Activated naive CD8-positive, alpha-beta T cell treated with anti-CD3 and anti-CD28 coated beads, Interleukin-2, amount 50 U/mL, for 16 hours (primary cell): ENCODE measurements around the gene UBL4A.

Source experiments
- DNase-seq: peaks from one replicate; pipeline ENCODE4 v3.0.0-alpha.2; 2020; ENCODE audit warnings: low read depth, low spot score

The UBL4A gene

GRCh38 chrX:154463611-154464220 is 22.7 kb downstream of the UBL4A start:
- no peak for DNase-seq

- DNase-seq: no peak
Measured at GRCh38 chrX:154462396-154462795, 24.0 kb downstream of the UBL4A start.

GRCh38 chrX:154460326-154460725 is 26.1 kb downstream of the UBL4A start:
- no peak for DNase-seq

GRCh38 chrX:154459832-154460231 is 26.6 kb downstream of the UBL4A start:
- DNase-seq: no peak

- DNase-seq: no peak
Measured at GRCh38 chrX:154458954-154459778, 27.2 kb downstream of the UBL4A start.

- DNase-seq: no peak
Measured at GRCh38 chrX:154458116-154458953, 28.1 kb downstream of the UBL4A start, which contains the start of gene PLXNA3. Gene PLXNA3 (plus strand): TSS chrX:154458281. CDS start chrX:154460184, 1,903 bp downstream.

GRCh38 chrX:154457491-154458115 is 28.8 kb downstream of the UBL4A start:
- no peak for DNase-seq

GRCh38 chrX:154452823-154453222 is 33.6 kb downstream of the UBL4A start:
- DNase-seq: no peak

- no peak for DNase-seq
Measured at GRCh38 chrX:154450312-154450711, 36.1 kb downstream of the UBL4A start.

- DNase-seq: no peak
Measured at GRCh38 chrX:154449618-154450017, 36.8 kb downstream of the UBL4A start.

- no peak for DNase-seq
Measured at GRCh38 chrX:154448484-154448883, 37.9 kb downstream of the UBL4A start.

GRCh38 chrX:154446430-154446829 is 40.0 kb downstream of the UBL4A start:
- DNase-seq: no peak

GRCh38 chrX:154445776-154446175 is 40.6 kb downstream of the UBL4A start:
- no peak for DNase-seq

GRCh38 chrX:154444755-154445246 is 41.6 kb downstream of the UBL4A start:
- no peak for DNase-seq

- DNase-seq: peak; percentile 30
Measured at GRCh38 chrX:154443992-154444754, 42.2 kb downstream of the UBL4A start, which contains the start of gene FAM50A. Gene FAM50A (plus strand): TSS chrX:154444141. CDS start chrX:154444236, 95 bp downstream.

- DNase-seq: no peak
Measured at GRCh38 chrX:154443479-154443910, 42.9 kb downstream of the UBL4A start.

- DNase-seq: no peak
Measured at GRCh38 chrX:154441984-154442707, 44.3 kb downstream of the UBL4A start.

- DNase-seq: no peak
Measured at GRCh38 chrX:154441564-154441963, 44.9 kb downstream of the UBL4A start.

GRCh38 chrX:154440623-154441357 is 45.6 kb downstream of the UBL4A start:
- DNase-seq: no peak
